Measurements from ENCODE around the gene SHISA4. TPM values are rescaled to one million over a fixed set of nuclear protein-coding genes. Genes with fewer than 3 reads are reported as not detected.

SHISA4 gene
- total RNA-seq, 1 experiment from 2014 or later = 64.2 TPM

DNA sequence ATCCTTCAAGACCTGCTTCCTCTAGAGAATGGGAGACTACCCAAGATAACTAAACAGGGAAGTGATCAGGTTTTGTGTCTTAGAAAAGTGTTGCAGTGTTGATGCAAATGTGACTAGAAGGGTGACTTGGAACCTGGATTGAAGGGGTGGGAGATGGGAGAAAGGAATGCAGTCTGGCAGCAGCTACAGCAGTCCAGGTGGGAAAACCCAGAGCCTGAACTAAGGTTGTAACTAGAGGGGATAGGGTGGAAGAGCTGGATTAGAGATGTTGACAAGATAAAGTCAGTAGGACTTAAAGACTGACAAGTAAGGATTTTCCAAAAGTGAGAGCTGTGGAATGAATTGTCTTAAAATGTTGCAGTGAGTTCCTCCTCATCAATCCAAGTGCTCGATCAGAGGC lies 7.1 kb upstream of the SHISA4 start:
- no peak for DNase-seq (ENCODE audit: low read depth)

DNA sequence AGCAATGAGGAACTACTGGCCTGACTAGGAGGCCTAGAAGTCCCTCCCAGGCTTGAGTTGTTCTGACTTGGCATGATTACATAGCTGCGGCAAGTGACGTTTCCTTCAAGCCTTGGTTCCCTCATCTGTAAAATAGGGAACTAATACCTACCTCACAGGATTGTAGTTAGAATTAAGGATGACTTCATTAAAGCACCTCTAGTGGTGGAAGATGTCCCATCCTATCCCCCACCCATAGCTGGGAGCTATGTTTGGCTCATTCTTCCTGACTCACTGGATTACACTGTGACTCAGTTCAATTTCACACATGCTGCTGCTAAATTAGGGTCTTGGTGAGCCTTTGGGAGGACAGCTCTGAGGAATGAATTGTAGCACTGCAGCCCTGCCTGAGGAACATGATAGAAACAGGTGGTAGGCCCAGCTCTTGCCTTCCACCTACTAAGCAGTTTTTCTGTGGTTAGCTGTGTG lies 6.0 kb upstream of the SHISA4 start:
- DNase-seq (ENCODE audit: low read depth) = peak; percentile 93

DNA sequence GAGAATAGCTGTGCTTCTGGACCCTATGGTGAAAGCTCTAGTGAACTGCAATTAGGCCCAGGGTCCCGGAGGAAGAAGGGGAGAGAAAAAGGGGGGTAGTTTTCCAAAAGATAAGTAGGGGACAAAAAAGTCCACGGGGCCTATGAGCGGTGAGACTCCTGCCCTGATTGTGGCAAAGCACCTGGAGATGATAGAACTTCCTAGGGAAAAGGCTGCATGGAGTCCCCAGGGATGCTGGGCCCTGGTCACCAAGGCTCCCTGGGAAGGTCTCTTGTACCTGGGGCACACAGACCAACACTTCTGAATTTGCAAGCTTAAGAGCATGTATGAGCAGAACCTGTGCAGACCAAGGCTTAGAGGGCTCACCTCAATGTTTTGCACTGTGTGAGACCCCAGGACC lies 5.4 kb upstream of the SHISA4 start:
- no peak for DNase-seq (ENCODE audit: low read depth)

DNA sequence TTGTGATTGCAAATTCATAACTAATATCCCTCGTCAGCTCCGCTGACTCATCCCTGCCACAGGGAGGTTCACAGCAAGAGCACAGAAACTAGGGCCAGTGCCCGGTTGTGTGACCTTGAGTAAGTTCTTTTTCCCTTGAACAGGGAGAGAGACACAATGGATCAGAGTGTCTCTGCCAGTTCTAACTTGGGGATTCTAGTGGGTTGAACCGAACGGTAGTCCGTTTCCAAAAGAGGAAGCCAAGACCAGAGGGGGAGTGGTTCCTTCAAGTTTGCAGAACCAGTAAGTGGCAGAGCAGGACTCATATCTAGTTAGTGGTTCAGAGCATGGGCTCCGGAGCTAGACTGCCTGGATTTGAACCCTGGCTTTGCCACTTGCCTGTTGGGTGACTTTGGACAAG lies 4.9 kb upstream of the SHISA4 start:
- peak; percentile 71 for DNase-seq (ENCODE audit: low read depth)

DNA sequence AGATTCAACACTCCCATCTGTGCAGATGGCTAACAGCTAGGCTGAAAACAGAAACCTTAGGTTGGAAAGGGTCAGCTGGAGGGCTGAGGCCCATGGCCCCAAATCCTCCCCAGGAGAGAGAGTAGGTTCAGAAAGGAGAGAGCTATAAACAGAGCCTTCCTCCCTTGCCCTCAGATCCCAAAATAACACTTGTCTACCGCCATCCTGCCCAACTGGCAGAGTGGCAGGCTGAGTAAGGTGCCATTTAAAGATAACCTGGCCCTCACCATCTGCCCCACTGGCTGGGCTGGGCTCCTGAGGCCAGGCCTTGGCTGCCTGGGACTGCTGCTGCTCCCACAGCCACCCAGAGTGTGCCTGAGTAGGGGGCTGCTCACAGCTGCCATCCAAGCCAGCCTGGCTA lies 4.3 kb upstream of the SHISA4 start:
- no peak for DNase-seq (ENCODE audit: low read depth)

DNA sequence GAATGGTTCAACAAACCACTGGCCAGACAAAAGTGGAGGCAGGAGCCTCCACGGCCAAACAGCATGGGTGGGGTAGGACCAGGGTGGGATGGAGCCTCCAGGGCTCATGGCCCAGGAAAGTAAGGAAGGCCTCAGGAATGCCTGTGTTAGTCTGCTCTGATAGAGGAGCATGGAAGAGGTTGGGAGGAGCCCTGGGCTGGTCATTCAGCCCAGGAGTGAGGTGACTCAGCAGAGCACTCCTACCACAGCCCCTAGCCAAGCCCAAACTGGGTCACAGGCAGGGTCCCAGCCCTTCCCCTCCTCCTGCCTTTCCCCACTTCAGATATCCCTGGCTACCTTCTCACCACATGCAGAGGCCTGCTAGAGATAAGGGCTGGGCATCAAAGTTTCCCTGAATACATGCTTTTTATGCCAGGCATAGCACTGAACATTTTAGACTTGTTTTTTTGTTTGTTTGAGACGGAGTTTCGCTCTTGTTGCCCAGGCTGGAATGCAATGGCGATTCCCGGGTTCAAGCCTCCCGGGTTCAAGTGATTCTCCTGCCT lies 3.1 kb upstream of the SHISA4 start:
- peak; percentile 72 for DNase-seq (ENCODE audit: low read depth)

DNA sequence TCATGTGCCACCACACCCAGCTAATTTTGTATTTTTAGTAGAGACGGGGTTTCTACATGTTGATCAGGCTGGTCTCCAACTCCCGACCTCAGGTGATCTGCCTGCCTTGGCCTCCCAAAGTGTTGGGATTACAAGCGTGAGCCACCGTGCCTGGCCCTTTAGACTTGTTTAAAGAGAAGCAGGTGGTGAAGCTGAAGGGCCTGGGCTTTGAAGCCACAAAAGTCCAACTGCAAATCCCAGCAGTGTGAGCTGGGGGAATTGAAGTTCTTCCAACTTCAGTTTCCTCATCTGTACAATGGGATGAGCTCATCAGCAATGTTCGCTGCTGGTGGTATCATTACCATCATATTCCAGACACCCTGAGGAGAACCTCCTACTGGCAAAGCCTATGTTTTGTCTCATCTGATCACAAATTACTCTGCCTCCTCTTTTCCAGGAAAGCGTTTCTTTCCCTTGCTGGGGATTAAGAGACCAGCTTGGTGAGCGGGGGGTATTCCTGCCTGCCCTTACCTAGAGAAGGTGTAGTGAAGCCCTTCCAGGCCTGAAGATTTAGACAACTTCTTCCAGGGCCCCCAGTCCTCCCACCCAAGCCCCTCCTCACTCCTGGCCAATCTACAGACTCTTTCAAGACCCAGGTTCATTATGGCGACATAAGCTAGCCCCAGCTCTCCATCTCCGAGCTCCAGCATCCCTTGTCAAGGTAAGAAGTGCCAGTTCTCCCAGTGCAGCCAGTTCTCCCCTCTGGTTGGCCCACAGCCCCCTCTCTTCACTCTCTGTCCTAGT lies 2.4 kb upstream of the SHISA4 start:
- no peak for DNase-seq (ENCODE audit: low read depth)

DNA sequence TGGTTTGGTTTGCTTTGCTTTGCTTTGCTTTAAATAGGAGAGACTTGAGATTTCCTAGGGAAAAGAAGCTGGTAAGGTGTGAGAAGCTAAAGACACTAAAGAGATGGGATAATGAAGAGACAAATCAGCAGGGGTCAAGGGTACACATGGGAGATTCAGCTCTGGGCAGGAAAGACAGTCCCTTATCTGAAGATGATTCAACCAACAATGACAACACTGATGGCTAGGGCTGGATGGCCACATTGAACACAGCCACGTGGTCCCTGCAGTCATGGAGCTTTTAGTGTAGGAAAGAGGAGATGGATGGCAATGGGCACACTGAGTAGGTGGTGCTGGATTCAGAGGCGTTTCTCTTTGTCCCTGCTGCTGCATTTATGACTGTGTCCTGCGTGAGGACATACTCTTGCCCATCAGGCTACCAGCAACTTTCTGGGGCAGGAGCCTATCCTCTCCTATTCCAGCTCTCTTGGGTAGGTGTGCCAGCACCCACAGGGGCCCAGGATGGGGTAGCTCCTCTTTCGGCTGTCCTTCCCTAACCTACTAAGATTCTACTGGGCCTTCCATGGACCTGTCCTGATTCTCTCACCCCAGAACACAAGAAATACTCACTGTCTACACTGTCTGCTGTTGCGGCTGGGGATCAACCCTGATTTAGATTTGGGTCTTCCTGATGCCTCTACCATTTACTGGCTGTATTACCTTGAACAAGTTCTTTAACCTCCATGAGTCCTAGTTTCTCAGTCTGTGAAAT lies 1.4 kb upstream of the SHISA4 start:
- no peak for DNase-seq (ENCODE audit: low read depth)

DNA sequence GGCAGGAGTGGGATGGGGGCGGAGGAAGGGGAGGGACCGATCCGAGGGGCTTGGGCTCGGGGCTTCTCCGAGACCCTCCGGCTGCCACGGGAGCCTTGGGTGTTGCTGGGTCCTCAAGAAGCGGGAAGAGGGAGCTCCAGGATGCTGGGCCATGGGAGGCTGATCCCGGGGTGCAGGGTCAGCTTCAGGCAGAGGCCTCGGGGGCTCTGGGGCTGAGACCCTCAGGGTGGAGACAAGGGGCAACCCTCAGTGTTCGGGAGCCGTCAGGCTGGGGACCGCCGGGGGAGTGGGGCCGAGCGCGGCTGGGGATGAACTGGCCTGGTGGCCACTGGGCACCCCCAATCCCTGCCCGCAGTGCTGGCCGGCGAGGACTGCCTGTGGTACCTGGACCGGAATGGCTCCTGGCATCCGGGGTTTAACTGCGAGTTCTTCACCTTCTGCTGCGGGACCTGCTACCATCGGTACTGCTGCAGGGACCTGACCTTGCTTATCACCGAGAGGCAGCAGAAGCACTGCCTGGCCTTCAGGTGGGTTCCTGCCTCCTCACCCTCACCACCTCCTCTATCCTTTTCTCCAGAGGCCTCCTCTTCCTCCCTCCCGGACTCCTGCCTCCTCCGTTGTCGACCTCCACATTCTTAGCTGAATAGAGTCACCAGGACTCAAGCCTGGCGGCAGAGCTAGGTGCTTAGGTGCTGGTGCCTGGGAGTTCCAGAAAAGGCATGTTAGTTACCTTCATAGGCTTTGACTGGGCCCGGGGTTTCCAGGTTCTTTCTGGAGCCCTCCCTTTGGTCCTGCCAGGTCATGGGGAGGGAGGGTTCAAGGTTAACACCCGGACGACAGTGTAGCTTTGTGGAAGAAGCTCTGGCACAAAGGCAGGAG lies 631 bp downstream of the SHISA4 start:
- no peak for DNase-seq (ENCODE audit: low read depth)

DNA sequence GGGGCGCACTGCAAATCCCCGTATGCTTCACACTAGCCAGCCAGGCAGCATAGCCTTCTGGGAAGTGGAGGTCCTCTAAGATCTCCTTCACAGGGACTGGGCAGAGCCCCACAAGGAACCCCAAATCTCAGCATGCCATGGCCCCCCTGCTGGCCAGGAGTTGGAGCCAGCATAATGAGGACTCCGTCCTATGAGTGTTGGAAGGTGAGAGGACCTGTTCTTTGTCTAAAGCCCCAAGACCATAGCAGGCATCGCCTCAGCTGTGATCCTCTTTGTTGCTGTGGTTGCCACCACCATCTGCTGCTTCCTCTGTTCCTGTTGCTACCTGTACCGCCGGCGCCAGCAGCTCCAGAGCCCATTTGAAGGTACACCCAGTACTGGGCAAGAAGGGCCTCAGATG lies 1.5 kb downstream of the SHISA4 start:
- DNase-seq (ENCODE audit: low read depth) = no peak

DNA sequence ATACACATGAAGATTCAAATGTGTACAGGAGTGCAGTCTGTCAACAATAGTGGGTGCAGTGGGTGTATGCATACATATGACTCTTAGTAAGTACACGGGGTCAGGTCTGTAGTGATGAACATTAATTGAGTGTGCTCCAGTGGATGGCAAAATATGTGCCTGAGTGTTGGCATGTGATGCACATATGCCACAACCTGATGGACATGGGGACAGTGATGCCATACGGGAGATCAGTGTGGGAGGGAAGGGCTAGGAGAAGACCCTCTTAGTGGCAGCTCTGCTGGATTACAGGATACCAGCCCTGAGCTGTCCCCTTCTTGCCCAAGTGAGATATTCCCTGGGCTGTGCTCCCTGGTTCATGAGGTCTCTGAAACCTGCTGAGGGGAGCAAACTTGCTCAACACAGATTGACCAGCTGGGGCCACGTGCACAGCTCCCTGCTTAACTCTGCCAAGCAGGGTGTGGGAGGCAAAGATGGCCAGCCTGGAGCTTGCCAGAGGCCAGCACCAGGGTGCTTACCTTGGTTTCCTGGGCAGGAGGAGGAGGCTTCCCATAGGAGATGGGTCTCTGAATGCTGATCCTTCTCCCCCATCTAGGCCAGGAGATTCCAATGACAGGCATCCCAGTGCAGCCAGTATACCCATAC lies 2.2 kb downstream of the SHISA4 start:
- no peak for DNase-seq (ENCODE audit: low read depth)

DNA sequence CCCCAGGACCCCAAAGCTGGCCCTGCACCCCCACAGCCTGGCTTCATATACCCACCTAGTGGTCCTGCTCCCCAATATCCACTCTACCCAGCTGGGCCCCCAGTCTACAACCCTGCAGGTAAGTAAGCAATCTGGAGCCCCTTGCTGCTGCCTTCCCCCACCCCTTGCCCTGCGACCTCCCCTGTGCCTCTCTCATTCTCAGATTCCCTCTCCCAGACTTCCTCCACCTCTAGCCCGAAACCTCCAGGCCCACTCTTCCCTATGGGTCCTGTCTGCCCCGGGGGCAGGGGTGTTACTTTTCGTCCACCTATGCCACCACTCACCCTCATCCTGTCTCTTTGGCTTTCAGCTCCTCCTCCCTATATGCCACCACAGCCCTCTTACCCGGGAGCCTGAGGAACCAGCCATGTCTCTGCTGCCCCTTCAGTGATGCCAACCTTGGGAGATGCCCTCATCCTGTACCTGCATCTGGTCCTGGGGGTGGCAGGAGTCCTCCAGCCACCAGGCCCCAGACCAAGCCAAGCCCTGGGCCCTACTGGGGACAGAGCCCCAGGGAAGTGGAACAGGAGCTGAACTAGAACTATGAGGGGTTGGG lies 2.9 kb downstream of the SHISA4 start:
- DNase-seq (ENCODE audit: low read depth) = no peak

DNA sequence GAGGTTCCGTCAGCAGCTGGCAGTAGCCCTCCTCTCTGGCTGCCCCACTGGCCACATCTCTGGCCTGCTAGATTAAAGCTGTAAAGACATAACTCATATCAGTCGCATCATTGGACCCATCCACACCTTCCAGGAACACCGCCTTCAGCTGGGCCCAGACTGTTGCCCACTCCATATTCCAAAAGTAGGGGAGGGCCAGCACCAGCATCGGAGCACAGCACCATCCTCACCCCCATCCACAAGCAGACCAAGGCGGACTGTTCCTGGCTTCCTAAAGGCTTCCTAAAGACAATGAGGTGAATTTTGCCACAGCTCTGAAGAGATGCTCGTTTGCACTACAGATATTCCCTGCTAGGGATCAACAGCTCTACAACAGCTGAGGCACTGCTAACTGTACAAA lies 3.5 kb downstream of the SHISA4 start:
- DNase-seq (ENCODE audit: low read depth) = no peak

DNA sequence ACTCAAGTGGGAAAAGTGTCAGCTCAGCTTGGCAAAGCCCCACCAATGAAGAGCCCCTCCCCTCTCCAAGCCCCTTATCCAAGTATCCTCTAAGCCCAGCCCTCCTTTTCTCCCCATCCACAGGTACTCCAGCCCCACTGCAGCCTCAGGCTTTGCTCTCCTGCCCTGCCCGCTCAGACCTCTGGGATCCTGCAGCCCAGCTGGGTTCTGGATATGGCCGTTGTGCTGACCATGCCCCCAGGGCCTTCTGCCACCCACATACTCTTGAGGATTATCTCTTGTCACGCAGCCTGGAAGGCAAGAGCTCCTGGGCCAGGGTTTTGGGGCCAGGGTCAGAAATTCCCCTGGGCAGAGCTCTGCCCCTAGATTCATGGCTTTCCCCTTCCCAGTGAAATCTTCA lies 4.7 kb downstream of the SHISA4 start:
- peak; percentile 57 for DNase-seq (ENCODE audit: low read depth)

DNA sequence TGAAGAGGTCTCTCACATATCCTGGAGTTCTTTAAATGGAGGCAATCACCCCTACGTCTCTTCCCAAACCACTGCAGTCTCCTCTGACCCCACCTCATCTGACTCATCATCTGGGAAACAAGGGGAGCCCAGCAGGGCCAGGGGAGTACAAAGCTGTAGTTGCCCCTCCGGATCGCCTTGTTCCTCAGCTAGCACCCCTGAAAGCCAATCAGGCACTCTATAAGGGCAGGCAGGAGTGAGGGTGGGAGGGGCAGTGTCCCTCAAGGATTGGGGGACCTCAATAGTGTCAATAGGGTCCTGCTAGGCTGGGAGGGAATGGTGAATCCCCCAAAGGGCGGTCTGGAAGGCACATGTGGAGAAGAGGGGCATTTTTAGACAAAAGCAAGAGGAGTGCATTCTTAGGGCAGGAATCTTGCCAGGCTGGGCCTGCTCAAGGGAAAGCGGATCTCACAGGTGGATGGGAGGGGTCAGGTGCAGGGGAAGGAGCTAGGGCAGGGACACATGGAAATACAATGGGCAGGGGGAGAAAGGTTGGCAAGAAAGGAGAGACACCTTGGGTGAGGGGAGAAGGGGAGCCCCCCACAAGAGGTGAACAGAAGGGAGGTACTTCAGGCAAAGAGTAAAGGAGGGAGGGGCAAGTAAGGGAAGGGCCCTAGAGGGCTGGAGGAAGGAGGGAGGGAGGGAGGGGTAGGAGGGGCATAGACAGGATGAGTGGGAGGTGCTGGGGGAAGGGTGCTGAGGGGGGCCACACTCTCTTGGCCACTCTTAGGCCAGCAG lies 5.8 kb downstream of the SHISA4 start:
- no peak for DNase-seq (ENCODE audit: low read depth)

DNA sequence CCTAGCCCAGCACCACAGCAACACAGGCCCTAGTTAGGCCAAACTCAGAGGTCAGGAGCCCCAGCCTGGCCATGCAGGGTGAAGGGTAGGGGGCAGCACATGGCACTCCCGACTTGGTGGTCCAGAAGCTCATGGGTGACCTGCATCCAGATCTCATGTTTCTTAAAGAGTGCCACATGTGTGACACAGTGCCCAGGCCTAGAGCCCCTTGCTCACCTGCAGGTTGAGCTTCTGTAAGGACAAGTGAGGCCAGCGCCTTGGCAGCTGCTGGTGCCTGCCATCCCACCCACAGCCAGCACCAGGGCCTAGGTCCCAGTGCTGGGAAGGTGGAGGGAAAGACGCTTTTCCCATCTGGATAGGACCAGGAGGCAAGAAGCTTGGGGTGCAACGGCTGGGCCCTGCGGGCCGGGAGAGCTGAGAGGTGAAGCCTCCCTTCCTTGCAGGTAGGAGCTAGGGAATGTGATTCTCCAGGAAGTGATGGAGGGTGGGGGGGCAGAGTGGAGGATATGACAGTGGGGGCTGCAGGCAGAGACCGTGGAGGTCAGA lies 6.5 kb downstream of the SHISA4 start:
- no peak for DNase-seq (ENCODE audit: low read depth)

DNA sequence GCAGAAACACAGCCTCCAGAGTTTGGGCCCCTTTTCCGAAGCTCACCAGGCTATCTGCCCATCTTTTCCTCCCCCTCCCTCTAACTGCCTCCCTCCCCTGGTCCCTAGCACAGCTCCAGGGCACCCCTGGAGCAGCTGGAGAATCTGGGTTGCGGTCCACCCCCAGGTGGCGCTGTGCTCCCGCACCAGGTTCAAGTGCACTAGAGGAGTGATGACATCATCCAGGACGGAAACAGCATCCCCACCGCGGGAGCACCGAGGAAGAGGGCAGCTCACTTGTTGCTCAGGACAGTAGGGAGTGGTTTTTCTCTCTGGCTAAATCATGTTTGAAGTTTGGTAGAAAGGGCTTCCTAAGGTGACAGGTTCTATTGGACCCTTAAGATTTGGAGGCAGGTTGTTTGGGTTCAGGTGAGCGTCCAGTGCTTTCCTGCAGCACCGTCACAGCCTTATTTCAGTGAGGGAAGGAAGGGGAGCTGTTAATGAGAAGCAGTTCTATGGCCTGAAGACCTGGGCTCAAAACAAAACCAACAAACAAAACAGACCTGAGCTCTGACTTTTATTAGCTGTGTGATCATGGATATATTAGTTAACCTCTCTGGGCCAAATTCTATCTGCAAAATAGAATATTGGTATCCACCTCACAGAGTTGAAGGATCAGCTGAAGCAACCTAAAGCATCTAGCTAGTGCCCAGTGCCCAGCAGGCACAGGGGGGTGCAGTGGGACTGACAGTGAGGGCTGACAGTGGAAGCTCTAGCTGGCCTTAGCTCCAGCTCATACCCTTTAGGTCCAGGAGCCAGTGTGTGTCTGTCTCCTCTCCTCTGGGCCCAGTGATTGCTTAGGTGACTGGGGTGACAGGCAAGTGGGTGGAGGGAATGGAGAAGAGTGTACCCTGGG lies 7.5 kb downstream of the SHISA4 start:
- DNase-seq (ENCODE audit: low read depth) = peak; percentile 90

DNA sequence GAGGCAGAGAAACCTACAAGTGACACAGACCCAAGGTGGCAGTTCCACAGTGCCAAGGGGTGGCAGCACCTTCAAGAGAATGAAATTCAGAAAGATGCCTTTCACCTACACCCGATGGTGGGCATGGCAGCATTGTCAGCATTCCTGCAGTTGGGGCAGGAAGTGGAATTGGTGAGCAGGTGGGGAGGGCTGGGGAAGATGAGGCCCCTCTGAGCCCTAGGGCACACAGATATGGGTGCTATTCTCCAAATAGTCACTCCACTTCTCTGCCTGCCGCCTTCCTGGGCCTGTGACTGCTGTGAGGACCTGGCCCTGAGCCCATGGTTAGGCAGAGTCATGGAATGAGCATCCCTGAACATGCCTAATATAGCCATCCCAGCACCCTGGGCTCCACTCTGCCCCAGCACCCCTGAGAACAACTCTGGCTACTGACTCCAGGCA lies 8.3 kb downstream of the SHISA4 start:
- DNase-seq (ENCODE audit: low read depth) = peak; percentile 85

All from M059J (cell line).